GM19455 (cell line): ENCODE measurements around the gene ZIC4.

ENCODE experiments used
- ATAC-seq: cut with Tn5 transposase; IDR thresholded peaks from one replicate; pipeline ENCODE4 v1.9.1; 2021; ENCODE audit not compliant: unreplicated experiment

The ZIC4 gene

DNA sequence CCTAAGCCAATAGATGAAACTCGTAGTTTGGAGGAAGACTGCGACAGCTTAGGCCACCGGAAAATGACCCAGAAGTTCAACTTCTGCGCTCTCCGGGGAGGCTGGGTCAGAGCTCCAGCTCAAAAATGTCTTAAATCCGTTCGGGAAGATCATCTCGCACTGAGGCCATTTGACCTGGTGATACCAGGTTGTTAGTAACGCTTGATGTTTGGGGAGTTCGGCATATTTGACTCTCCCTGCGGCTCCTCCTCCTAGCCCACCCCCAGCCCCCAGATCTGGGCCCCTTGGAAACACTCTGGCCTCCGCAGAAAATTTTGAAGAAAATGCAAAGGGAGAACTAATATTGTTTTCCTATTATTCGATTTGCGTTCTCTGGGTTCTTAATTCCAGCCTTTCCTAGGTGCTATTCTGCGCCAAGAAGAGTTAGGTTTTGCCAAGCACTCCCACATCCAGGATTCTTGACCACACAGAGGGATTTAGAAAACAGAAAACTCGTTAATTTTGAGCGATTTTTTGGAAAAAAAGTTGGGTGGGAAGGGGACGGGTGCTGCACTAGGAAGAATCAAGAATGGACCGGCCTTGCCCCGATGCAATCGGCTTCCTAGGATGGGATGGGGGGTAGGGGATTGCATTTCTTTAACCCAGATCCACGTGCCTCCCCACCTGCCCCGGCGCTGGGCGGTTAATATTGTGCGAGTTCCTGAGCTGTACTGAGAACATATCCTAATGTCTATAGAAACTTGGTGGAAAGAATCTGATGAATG is 50.0 kb downstream of the ZIC4 start:
- ATAC-seq, result no peak

DNA sequence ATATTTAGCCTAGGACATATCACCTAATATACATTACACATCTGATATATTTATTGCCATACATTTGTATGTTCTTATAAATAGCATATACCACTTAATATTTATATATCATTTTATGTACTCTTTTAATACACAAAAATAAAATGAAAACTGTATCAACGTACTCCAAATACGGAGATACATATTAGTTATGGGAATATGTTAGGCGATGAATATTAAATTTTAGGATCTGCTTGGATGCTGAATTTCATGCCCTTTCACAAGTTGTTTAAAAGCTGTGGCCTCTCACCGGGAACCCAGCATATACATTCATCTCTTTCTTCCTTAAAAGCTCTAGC is 50.6 kb downstream of the ZIC4 start:
- no peak for ATAC-seq

DNA sequence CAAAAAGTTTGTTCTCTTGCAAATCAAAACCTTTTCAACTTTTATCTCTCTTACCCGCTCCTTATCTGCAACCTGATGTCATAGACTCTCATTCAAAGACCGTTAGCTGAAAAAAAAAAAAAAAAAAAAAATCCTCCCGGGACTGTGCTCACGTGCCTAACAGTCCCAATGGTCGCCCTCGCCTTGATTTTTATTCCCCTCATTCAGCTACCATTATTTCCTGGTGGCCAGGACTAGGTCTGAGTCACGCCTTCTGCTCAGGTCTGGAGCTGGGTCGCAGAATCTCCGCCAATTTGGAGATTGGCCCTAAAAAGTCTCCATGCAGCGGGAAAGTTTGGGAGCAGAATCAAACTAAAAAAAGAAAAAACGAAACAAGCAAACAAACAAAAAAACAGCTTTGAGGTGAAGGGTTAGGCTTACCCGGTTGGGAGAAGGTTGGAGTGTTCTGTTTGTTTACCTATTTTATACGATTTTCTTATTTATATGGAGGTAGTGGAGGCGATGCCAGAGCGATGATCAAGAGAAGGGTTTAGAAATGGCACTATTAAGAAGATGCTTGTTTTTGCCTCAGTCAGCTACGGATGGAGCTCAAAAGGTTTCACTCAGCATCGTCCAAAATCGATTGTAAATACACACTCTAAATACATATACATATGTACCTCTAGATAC is 51.1 kb downstream of the ZIC4 start:
- ATAC-seq, result no peak

DNA sequence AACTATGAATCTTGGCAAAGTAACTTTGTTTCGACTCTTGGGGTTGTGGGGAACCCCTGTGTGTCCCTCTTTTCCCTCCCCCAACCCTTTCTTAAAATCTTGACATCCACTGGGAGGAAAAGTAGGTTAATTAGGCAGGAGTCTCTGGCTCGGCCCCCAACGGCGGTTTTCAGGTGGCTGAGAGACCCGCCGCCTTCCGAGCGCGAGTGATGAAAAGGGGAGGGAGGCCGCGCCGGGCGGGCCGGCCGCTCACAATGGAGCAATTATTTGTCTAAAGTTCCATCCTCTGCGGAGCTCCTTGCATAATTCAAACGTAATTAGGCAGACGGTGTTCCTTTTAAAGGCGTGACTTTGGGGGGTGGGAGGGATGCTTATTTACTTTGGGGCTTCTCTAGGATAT is 51.7 kb downstream of the ZIC4 start:
- ATAC-seq, result no peak

DNA sequence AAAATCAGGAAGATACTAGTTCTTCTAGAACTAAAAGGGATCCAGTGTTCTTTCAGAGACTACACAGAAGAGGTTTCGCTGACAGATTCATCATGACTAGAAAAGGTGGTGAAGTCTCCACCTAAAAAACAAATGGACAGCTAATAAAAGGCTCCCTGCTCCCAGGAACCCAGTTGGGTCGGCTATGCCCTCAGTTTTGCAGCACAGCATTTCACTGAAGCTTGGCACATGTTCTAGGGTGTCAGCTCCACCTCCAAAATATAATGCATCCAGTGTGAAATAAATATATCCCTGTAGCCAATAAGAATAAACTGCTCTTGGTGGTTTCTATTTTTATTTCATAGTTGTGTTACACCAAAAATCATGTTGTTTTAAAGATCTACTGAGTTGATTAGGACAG is 55.0 kb downstream of the ZIC4 start:
- ATAC-seq, result no peak

DNA sequence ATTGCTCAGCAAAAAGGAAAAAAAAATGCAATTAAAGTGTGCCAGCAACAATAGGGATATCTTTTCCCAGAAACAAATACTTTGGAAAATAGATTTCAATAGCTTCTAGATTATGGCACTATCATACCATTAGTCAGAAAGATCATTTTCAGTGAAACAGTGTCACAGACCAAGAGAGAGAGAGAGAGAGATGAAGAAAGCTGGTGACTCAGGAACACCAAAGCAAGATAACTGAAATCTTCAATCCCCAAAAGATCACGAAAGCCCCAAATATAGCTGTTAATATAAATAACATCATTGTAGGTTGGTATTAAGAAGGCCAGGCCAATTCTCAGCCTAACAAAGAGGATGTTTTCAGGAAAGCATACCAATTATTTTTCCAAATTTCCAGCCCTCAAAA is 57.4 kb downstream of the ZIC4 start:
- ATAC-seq, result no peak

DNA sequence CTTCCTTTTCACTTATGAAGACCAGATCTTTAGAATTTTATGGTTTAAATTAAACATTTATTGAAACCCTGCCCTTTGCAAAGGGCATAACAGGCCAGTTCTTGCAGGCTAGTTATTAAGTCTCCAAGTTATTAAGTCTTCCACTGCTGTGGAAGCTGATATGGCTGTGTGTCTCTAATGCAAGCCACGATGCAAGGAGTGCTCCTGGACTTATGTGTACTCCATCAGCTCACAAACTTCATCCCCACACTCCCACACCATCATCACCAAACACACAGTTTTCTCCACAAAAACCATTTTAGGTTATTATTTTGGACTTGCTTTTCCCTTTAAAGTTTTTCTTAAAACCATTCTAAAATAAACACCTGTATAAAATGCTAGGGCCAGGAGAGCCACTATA is 62.4 kb downstream of the ZIC4 start:
- no peak for ATAC-seq

DNA sequence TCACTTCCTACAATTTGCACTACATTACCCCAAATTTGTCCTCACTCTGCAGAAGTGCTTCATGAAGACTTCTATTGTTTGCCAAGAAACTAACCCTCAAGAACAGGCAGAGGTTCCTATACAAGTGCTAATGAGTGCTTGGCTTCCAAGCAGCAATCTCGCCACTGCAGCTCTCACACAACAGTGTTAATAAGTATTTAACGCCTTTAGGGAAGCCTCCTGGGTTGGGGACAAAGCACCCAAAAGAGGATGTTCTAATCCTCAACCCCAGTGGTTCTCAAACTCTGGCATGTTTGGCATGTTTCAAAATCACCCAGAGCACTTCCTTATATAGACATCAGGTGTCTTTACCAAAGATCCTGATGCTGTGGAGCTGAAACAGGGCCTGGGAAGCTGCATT is 64.6 kb downstream of the ZIC4 start:
- no peak for ATAC-seq

DNA sequence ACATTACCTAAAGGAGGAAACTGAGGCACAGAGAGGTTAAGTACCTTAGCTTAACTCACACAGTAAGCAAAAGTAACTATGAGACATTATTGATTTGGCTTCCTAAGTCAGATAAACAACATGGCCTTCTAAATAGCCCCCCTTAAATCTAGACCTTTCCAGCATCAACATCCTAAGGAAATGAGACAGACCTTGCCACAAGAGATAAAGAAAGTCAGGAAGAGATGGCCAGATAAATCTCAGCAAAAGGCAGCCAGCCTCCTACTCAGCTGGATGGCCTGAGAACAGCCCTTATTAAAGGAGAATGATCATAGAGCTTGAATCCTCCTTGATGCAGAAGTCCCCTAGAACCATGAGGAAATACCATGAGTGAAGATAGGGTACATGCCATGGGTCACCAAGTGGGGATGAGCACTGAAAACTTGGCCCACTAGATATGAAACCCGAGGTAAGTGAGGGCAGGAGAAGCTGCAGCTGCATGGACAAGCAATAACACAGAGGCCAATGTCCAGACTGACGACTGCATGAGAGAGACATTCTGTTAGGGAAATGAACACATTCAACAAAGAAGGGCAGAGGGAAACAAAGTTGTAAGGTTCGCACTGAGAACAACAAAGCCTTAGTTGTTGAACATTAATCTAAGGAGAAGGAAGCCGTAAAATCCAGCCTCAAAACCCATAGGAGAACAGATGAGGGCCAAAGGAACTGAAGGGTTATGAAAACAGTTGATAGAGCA is 69.6 kb downstream of the ZIC4 start:
- ATAC-seq, result no peak
